ENCODE data around the gene HOXB6. TPM values are rescaled to one million over a fixed set of nuclear protein-coding genes. Genes with fewer than 3 reads are reported as not detected.

HOXB6 gene
- 2.8 and 11.0 TPM in 2 replicates for total RNA-seq

GRCh38 chr17:48604770-48605329, at the start of gene HOXB6:
TSS of gene HOXB6 (minus strand) at chr17:48604986. CDS start at chr17:48598150, 6,836 bp downstream.

GRCh38 chr17:48626245-48627117, 21.7 kb upstream of the HOXB6 start, which contains the start of gene HOXB9:
TSS of gene HOXB9 (minus strand) at chr17:48626358. CDS start at chr17:48626269, 89 bp downstream.

GRCh38 chr17:48615047-48615962, 10.5 kb upstream of the HOXB6 start, which contains the start of gene HOXB8:
TSS of gene HOXB8 (minus strand) at chr17:48615292. CDS start at chr17:48614704, 588 bp downstream.

GRCh38 chr17:48610282-48611211, 5.8 kb upstream of the HOXB6 start, which contains the start of gene HOXB7:
TSS of gene HOXB7 (minus strand) at chr17:48611017. CDS start at chr17:48610918, 99 bp downstream.

GRCh38 chr17:48593126-48593829, 11.5 kb downstream of the HOXB6 start, which contains the start of gene HOXB5:
TSS of gene HOXB5 (minus strand) at chr17:48593779. CDS start at chr17:48593682, 97 bp downstream.

GRCh38 chr17:48589831-48590606, 14.8 kb downstream of the HOXB6 start, which contains the start of gene HOXB3:
TSS of gene HOXB3 (minus strand) at chr17:48590241. CDS start at chr17:48552474, 37,767 bp downstream.

GRCh38 chr17:48577946-48578615, 26.7 kb downstream of the HOXB6 start, which contains the start of gene HOXB4:
TSS of gene HOXB4 (minus strand) at chr17:48578350. CDS start at chr17:48578319, 31 bp downstream.

Other genes with a start within 250 kb of the HOXB6 start
- gene SKAP1, start 174.8 kb downstream of the HOXB6 start, total RNA-seq, result not detected in 2 replicates
- gene HOXB1, start 74.0 kb downstream of the HOXB6 start, total RNA-seq, result not detected in 2 replicates
- 16.7 and 20.8 TPM in 2 replicates for gene HOXB2, start 59.9 kb downstream of the HOXB6 start, total RNA-seq
- gene HOXB4, start 26.6 kb downstream of the HOXB6 start, total RNA-seq, result 0.53 and 2.6 TPM in 2 replicates
- 5.5 and 6.4 TPM in 2 replicates for gene HOXB3, start 14.7 kb downstream of the HOXB6 start, total RNA-seq
- gene HOXB5, start 11.2 kb downstream of the HOXB6 start, total RNA-seq, result 0.18 TPM in 1 of 2 replicates, not detected in the other
- 7.1 and 7.8 TPM in 2 replicates for gene HOXB7, start 6.0 kb upstream of the HOXB6 start, total RNA-seq
- not detected in 2 replicates for gene HOXB8, start 10.3 kb upstream of the HOXB6 start, total RNA-seq
- gene HOXB9, start 21.4 kb upstream of the HOXB6 start, total RNA-seq, result 0.71 TPM in 1 of 2 replicates, not detected in the other
- gene PRAC1, start 117.5 kb upstream of the HOXB6 start, total RNA-seq, result not detected in 2 replicates
- gene PRAC2, start 118.2 kb upstream of the HOXB6 start, total RNA-seq, result not detected in 2 replicates
- gene HOXB13, start 123.8 kb upstream of the HOXB6 start, total RNA-seq, result not detected in 2 replicates
- gene TTLL6, start 212.2 kb upstream of the HOXB6 start, total RNA-seq, result not detected in 2 replicates
- 48.9 and 54.5 TPM in 2 replicates for gene CALCOCO2, start 226.0 kb upstream of the HOXB6 start, total RNA-seq

All from myometrial cell (primary cell).